CD4-positive, alpha-beta memory T cell (primary cell): Measurements from ENCODE around the gene NID2. TPM values are rescaled to one million over a fixed set of nuclear protein-coding genes. Genes with fewer than 3 reads are reported as not detected.

Experiments used
- CTCF ChIA-PET: fragments of 350-600 bp; sonication (Branson Sonifier 250); formaldehyde crosslinking; loops from one replicate; lab custom pipeline; 2021; ENCODE audit warnings: inconsistent platforms; ENCODE audit not compliant: partially characterized antibody; lab: Charles Lee
- POLR2A ChIA-PET: fragments of 350-600 bp; sonication (Branson Sonifier 250); formaldehyde crosslinking; loops from one replicate; lab custom pipeline; 2021; ENCODE audit not compliant: partially characterized antibody; lab: Charles Lee
- DNase-seq, 5 donors: peaks; one replicate each; pipeline versions ENCODE4 v3.0.0 to v3.0.0-alpha.2; 2020 to 2022; ENCODE audit warnings: mixed read lengths in 1 of 5
- H3K27ac ChIP-seq: one replicate; pipeline ENCODE4 v1.7.0; 2013; ENCODE audit warnings: low read depth, low read length
- H3K27me3 ChIP-seq: 2 replicates; pipeline ENCODE4 v1.7.0; 2013; ENCODE audit warnings: mild to moderate bottlenecking, low read length, moderate library complexity; ENCODE audit not compliant: insufficient read depth
- H3K36me3 ChIP-seq: 2 replicates; pipeline ENCODE4 v1.7.0; 2013; ENCODE audit warnings: mild to moderate bottlenecking, low read length, moderate library complexity; ENCODE audit not compliant: insufficient read depth
- H3K4me1 ChIP-seq: 2 replicates; pipeline ENCODE4 v1.7.0; 2013; ENCODE audit warnings: mild to moderate bottlenecking, low read length, moderate library complexity; ENCODE audit not compliant: insufficient read depth
- H3K4me3 ChIP-seq, 2 donors: one replicate each; pipeline ENCODE4 v1.7.0; 2013; ENCODE audit warnings: low read length in 2 of 2, mild to moderate bottlenecking in 1 of 2
- H3K9me3 ChIP-seq, 2 donors: one replicate each; pipeline ENCODE4 v1.7.0; 2013; ENCODE audit warnings: low read length in 2 of 2, control low read depth in 1 of 2; ENCODE audit not compliant: control insufficient read depth in 1 of 2
- H3K27ac Mint-ChIP-seq, 7 donors: one replicate each; pipeline ENCODE4 v1.8.0; 2020 to 2021; ENCODE audit warnings: mixed read lengths in 7 of 7, mild to moderate bottlenecking in 6 of 7, inconsistent platforms in 3 of 7, moderate library complexity in 3 of 7
- H3K27me3 Mint-ChIP-seq, 2 donors: one replicate each; pipeline ENCODE4 v1.8.0; 2020 to 2021; ENCODE audit warnings: mixed read lengths in 2 of 2
- H3K36me3 Mint-ChIP-seq, 2 donors: one replicate each; pipeline ENCODE4 v1.8.0; 2020 to 2021; ENCODE audit warnings: mixed read lengths in 2 of 2, inconsistent platforms in 1 of 2, mild to moderate bottlenecking in 1 of 2
- H3K4me1 Mint-ChIP-seq, 4 donors: one replicate each; pipeline ENCODE4 v1.8.0; 2020 to 2021; ENCODE audit warnings: mixed read lengths in 4 of 4, mild to moderate bottlenecking in 1 of 4
- H3K4me3 Mint-ChIP-seq, 8 donors: one replicate each; pipeline ENCODE4 v1.8.0; 2020 to 2021; ENCODE audit warnings: mixed read lengths in 8 of 8, mild to moderate bottlenecking in 7 of 8, moderate library complexity in 6 of 8, inconsistent platforms in 3 of 8
- H3K9me3 Mint-ChIP-seq, 8 donors: one replicate each; pipeline ENCODE4 v1.8.0; 2020 to 2021; ENCODE audit warnings: mixed read lengths in 8 of 8, mild to moderate bottlenecking in 5 of 8, inconsistent platforms in 3 of 8, moderate library complexity in 1 of 8
- intact Hi-C: fragments of 100-400 bp; cut with micrococcal nuclease; formaldehyde crosslinking; loops from one replicate; pipeline ENCODE4 v1.15.1; 2023
- polyA plus RNA-seq, 2 donors: library from polyadenylated mRNA; unstranded; fragments of 300-500 nt; fragmentation: Illumina TruSeq; gene quantifications; one replicate each; pipeline ENCODE4 v1.2.3, GENCODE V29; 2021
- total RNA-seq, 2 experiments: library from RNA; stranded (reverse); gene quantifications; one replicate each; pipeline ENCODE4 v1.2.3, GENCODE V29; 2021

Gene NID2
- total and polyA plus RNA-seq, 4 experiments from 2014 or later = 0.34 to 0.37 TPM; not detected in 2

GRCh38 chr14:52000019-52000582, 68.8 kb downstream of the NID2 start:
- ChIA-PET POLR2A (no interaction called here), CTCF (no interaction called here)
- no peak for DNase-seq
- intact Hi-C loops = no loop called here
- Histone ChIP-seq H3K9me3 (no peaks in the 10 kb centered on the region), H3K27me3 (no peaks in the 10 kb centered on the region), H3K4me3 (no peak overlapping the region), H3K4me1 (no peaks in the 10 kb centered on the region), H3K36me3 (peaks cover 54% of the 10 kb centered on the region), H3K27ac (no peak overlapping the region)
- Mint-ChIP-seq H3K4me1 (peaks cover 3 to 7% (median 6%) of the 10 kb centered on the region in 4 donors), H3K36me3 (peaks cover 40 to 80% of the 10 kb centered on the region in 2 donors), H3K9me3 (no peaks in the 10 kb centered on the region), H3K27ac (no peak overlapping the region), H3K27me3 (no peaks in the 10 kb centered on the region), H3K4me3 (no peak overlapping the region)

- Histone ChIP-seq H3K36me3 (peaks cover 55% of the 10 kb centered on the region), H3K27me3 (no peaks in the 10 kb centered on the region), H3K4me3 (no peak overlapping the region), H3K9me3 (no peaks in the 10 kb centered on the region), H3K4me1 (no peaks in the 10 kb centered on the region), H3K27ac (no peak overlapping the region)
- ChIA-PET POLR2A (no interaction called here), CTCF (no interaction called here)
- no peak overlapping the region for H3K27ac Mint-ChIP-seq
- peaks cover 42 to 80% of the 10 kb centered on the region in 2 donors for H3K36me3 Mint-ChIP-seq
- H3K9me3 Mint-ChIP-seq = no peaks in the 10 kb centered on the region
- no peak overlapping the region for H3K4me3 Mint-ChIP-seq
- no peak for DNase-seq
- intact Hi-C loops = loop anchor here (10.0 kb wide), 1 partner anchor 416 kb away; no protein-coding TSS in a partner anchor
- peaks cover 8 to 15% (median 12%) of the 10 kb centered on the region in 4 donors for H3K4me1 Mint-ChIP-seq
- no peaks in the 10 kb centered on the region for H3K27me3 Mint-ChIP-seq
Observed at GRCh38 chr14:51999084-51999483, 69.8 kb downstream of the NID2 start.

- Histone ChIP-seq H3K27me3 (no peaks in the 10 kb centered on the region), H3K9me3 (no peaks in the 10 kb centered on the region), H3K4me3 (no peak overlapping the region), H3K27ac (no peak overlapping the region), H3K36me3 (peaks cover 54% of the 10 kb centered on the region), H3K4me1 (peaks cover 7% of the 10 kb centered on the region)
- no peak overlapping the region for H3K4me3 Mint-ChIP-seq
- ChIA-PET POLR2A (no interaction called here), CTCF (no interaction called here)
- H3K9me3 Mint-ChIP-seq = no peaks in the 10 kb centered on the region
- H3K4me1 Mint-ChIP-seq = peaks cover 14 to 21% (median 18%) of the 10 kb centered on the region in 4 donors
- no peaks in the 10 kb centered on the region for H3K27me3 Mint-ChIP-seq
- intact Hi-C loops = loop anchor here (10.0 kb wide), 1 partner anchor 416 kb away; no protein-coding TSS in a partner anchor
- DNase-seq = no peak
- no peak overlapping the region for H3K27ac Mint-ChIP-seq
- peaks cover 46 to 80% of the 10 kb centered on the region in 2 donors for H3K36me3 Mint-ChIP-seq
Observed at GRCh38 chr14:51998348-51998747, 70.5 kb downstream of the NID2 start.

GRCh38 chr14:51996148-51996746, 72.6 kb downstream of the NID2 start:
- POLR2A ChIA-PET = no interaction called here
- intact Hi-C loops = loop anchor here (1.0 to 10.0 kb wide), 3 partner anchors 276 to 477 kb away; no protein-coding TSS in a partner anchor
- Mint-ChIP-seq H3K36me3 (peaks cover 51 to 71% of the 10 kb centered on the region in 2 donors), H3K4me1 (peaks cover 20 to 32% (median 23%) of the 10 kb centered on the region in 4 donors), H3K9me3 (no peaks in the 10 kb centered on the region), H3K27me3 (no peaks in the 10 kb centered on the region), H3K4me3 (no peak overlapping the region), H3K27ac (peak overlapping the region in 2 of 7 donors; percentile 44 to 59)
- peaks cover 22% of the 10 kb centered on the region for H3K4me1 ChIP-seq
- H3K4me3 ChIP-seq = no peak overlapping the region
- H3K9me3 ChIP-seq = no peaks in the 10 kb centered on the region
- no peak overlapping the region for H3K27ac ChIP-seq
- DNase-seq = peak in 4 of 5 donors; percentile 34 to 51 (median 42)
- peaks cover 49% of the 10 kb centered on the region for H3K36me3 ChIP-seq
- no peaks in the 10 kb centered on the region for H3K27me3 ChIP-seq
- CTCF ChIA-PET = interaction anchor here (1.0 to 2.5 kb wide), 10 partner anchors 12 to 965 kb away, joined by 3 to 13 read pairs (median 4); partner anchors contain the start of gene PTGDR

- no peaks in the 10 kb centered on the region for H3K9me3 ChIP-seq
- POLR2A ChIA-PET = no interaction called here
- Mint-ChIP-seq H3K9me3 (no peaks in the 10 kb centered on the region), H3K4me1 (peaks cover 31 to 48% (median 37%) of the 10 kb centered on the region in 4 donors), H3K27me3 (no peaks in the 10 kb centered on the region), H3K36me3 (peaks cover 36 to 61% of the 10 kb centered on the region in 2 donors), H3K27ac (peak overlapping the region in 4 of 7 donors; percentile 4 to 72 (median 36)), H3K4me3 (no peak overlapping the region)
- CTCF ChIA-PET = interaction anchor here (0.7 to 0.9 kb wide), 3 partner anchors 9 to 154 kb away, joined by 3 read pairs; no protein-coding TSS in a partner anchor
- peaks cover 38% of the 10 kb centered on the region for H3K36me3 ChIP-seq
- no peak for DNase-seq
- no peak overlapping the region for H3K27ac ChIP-seq
- intact Hi-C loops = loop anchor here (5.0 to 10.0 kb wide), 2 partner anchors 184 to 421 kb away; no protein-coding TSS in a partner anchor
- peaks cover 42% of the 10 kb centered on the region for H3K4me1 ChIP-seq
- H3K4me3 ChIP-seq = no peak overlapping the region
- H3K27me3 ChIP-seq = no peaks in the 10 kb centered on the region
Observed at GRCh38 chr14:51993285-51993920, 75.5 kb downstream of the NID2 start.

GRCh38 chr14:51990488-51990887, 78.4 kb downstream of the NID2 start:
- Histone ChIP-seq H3K27ac (peak overlapping the region; percentile 87), H3K9me3 (no peaks in the 10 kb centered on the region), H3K4me1 (peaks cover 42% of the 10 kb centered on the region), H3K36me3 (peaks cover 37% of the 10 kb centered on the region), H3K27me3 (no peaks in the 10 kb centered on the region), H3K4me3 (peak overlapping the region in 1 of 2 donors; percentile 80)
- peaks cover 31 to 46% of the 10 kb centered on the region in 2 donors for H3K36me3 Mint-ChIP-seq
- H3K4me1 Mint-ChIP-seq = peaks cover 30 to 45% (median 37%) of the 10 kb centered on the region in 4 donors
- no peaks in the 10 kb centered on the region for H3K9me3 Mint-ChIP-seq
- intact Hi-C loops = loop anchor here (5.0 to 10.0 kb wide), 2 partner anchors 187 to 424 kb away; no protein-coding TSS in a partner anchor
- ChIA-PET CTCF (interaction anchor here (1.2 to 2.3 kb wide), 3 partner anchors 10 to 282 kb away, joined by 3 to 6 read pairs (median 5); no protein-coding TSS in a partner anchor), POLR2A (interaction anchor here (1.2 to 2.1 kb wide), 3 partner anchors 21 to 562 kb away, joined by 4 to 8 read pairs (median 4); partner anchors contain the start of gene GPR137C)
- DNase-seq = no peak
- H3K27me3 Mint-ChIP-seq = no peaks in the 10 kb centered on the region
- H3K4me3 Mint-ChIP-seq = peak overlapping the region; percentile 93 to 100 (median 98)
- H3K27ac Mint-ChIP-seq = peak overlapping the region; percentile 10 to 100 (median 98)
